ENCODE results near the gene SEM1. TPM values are rescaled to one million over a fixed set of nuclear protein-coding genes. Genes with fewer than 3 reads are reported as not detected.

Gene SEM1
- total and polyA plus RNA-seq, 2 donors (not counting 3 experiments of a cell fraction or from before 2014, with no cell fraction given): 16.7 to 81.6 TPM

- Histone ChIP-seq H4K20me1 (replicated peaks; ENCODE audit: control insufficient read depth, extremely low read depth, insufficient read depth, low read length) (no peaks in the 10 kb centered on the region), H2AFZ (ENCODE audit: low read depth, low read length) (no peak overlapping the region), H3K4me3 (replicated peaks in 1 of 3; ENCODE audit: insufficient read depth in 1 of 3, low read depth in 1 of 3, low read length in 3 of 3) (no peak overlapping the region), H3K79me2 (ENCODE audit: control insufficient read depth, insufficient read depth, low read length) (no peaks in the 10 kb centered on the region), H3K9ac (replicated peaks; ENCODE audit: extremely low read depth, insufficient read depth, low read length) (no peak overlapping the region), H3K9me3 (replicated peaks; ENCODE audit: control insufficient read depth, insufficient read depth, low read length) (no peaks in the 10 kb centered on the region), H3K4me2 (ENCODE audit: insufficient read depth, low read length) (no peak overlapping the region), H3K9me1 (replicated peaks; ENCODE audit: control insufficient read depth, extremely low read depth, insufficient read depth, low read length) (no peaks in the 10 kb centered on the region), H3K4me1 (ENCODE audit: control insufficient read depth, extremely low read depth, insufficient read depth, low read length) (peaks cover 21% of the 10 kb centered on the region), H3K27ac (ENCODE audit: insufficient read depth, low read depth, low read length) (no peak overlapping the region), H3K36me3 (ENCODE audit: control insufficient read depth in 2 of 2, extremely low read depth in 1 of 2, insufficient read depth in 2 of 2, low read length in 2 of 2) (no peaks in the 10 kb centered on the region), H3K27me3 (ENCODE audit: control insufficient read depth in 2 of 2, insufficient read depth in 2 of 2, low read length in 2 of 2) (no peaks in the 10 kb centered on the region)
- intact Hi-C loops (cut with micrococcal nuclease): no loop called here
- CTCF ChIA-PET: interaction anchor here (1.1 kb wide), 1 partner anchor 12 kb away, joined by 3 read pairs; no protein-coding TSS in a partner anchor
- no peak for FAIRE-seq
- POLR2A ChIA-PET: no interaction called here
- no peak for TF ChIP-seq GATA2 (IDR thresholded peaks at IDR 0.05; ENCODE audit: insufficient read depth, insufficient read length, low read depth, low read length)
- TF ChIP-seq POLR2A (IDR thresholded peaks at IDR 0.05; ENCODE audit: low read depth, low read length): no peak
- TF ChIP-seq CTCF (IDR thresholded peaks at IDR 0.05; ENCODE audit: extremely low read depth in 1 of 2, insufficient read depth in 1 of 2, low read depth in 1 of 2, low read length in 2 of 2): no peak
- TF ChIP-seq POLR2AphosphoS5 (IDR thresholded peaks at IDR 0.05; ENCODE audit: insufficient read depth, low read depth, low read length): no peak
- TF ChIP-seq EZH2 (IDR thresholded peaks at IDR 0.05; ENCODE audit: borderline replicate concordance, low read depth, low read length, severe bottlenecking): no peak
- no peak for TF ChIP-seq FOS (IDR thresholded peaks at IDR 0.05; ENCODE audit: borderline replicate concordance, insufficient read depth, low read length)
- TF ChIP-seq MAX (IDR thresholded peaks at IDR 0.05; ENCODE audit: insufficient read depth, insufficient read length): no peak
- TF ChIP-seq MYC (IDR thresholded peaks at IDR 0.05; ENCODE audit: low read depth, low read length): no peak
- no peak for TF ChIP-seq JUN (IDR thresholded peaks at IDR 0.05; ENCODE audit: borderline replicate concordance, insufficient read depth, insufficient read length, low read depth)
- no peak for DNase-seq (ENCODE audit: low read depth, low spot score)
- dilution Hi-C loops (cut with MboI; ENCODE audit: extremely low pct_ligation_motif_present, low sequenced_read_pairs): no loop called here
- BruUV-seq (replicated peaks): no TSS peak
These were observed 54.9 kb downstream of the SEM1 start for GRCh38 chr7:96654630-96655188.
